Measurements from ENCODE around the gene CYTH1. TPM values are rescaled to one million over a fixed set of nuclear protein-coding genes. Genes with fewer than 3 reads are reported as not detected.

CYTH1 gene
- total RNA-seq, 1 experiment from 2014 or later: 46.7 TPM

GRCh38 chr17:78777881-78778280 lies 4.2 kb downstream of the CYTH1 start:
- ChIA-PET CTCF (no interaction called here), POLR2A (no interaction called here)
- BruUV-seq (replicated peaks): no TSS peak

GRCh38 chr17:78774956-78775571 lies 7.0 kb downstream of the CYTH1 start:
- no peaks in the 10 kb centered on the region for H3K9me3 ChIP-seq (ENCODE audit: control insufficient read depth, insufficient read depth, low read depth, low read length)
- in situ Hi-C loops (cut with HindIII; ENCODE audit: low pct_unique_long_range_greater_than_20kb, low sequenced_read_pairs): no loop called here
- no peaks in the 10 kb centered on the region for H3K36me3 ChIP-seq (ENCODE audit: control insufficient read depth, insufficient read depth, low read length)
- peak; percentile 79 for ATAC-seq
- H3K4me1 ChIP-seq (ENCODE audit: control insufficient read depth, insufficient read depth, low read length): peaks cover 22% of the 10 kb centered on the region
- TF ChIP-seq REST (IDR thresholded peaks at IDR 0.05; ENCODE audit: insufficient read depth in 1 of 2, low read depth in 2 of 2, low read length in 1 of 2) (no peak), CTCF (IDR thresholded peaks at IDR 0.05) (no peak), POLR2AphosphoS5 (IDR thresholded peaks at IDR 0.05; ENCODE audit: low read depth, low read length) (no peak), TCF7L2 (IDR thresholded peaks at IDR 0.05; ENCODE audit: low read depth, low read length) (no peak), SIN3A (IDR thresholded peaks at IDR 0.05; ENCODE audit: borderline replicate concordance, insufficient read depth, low read depth, low read length) (no peak)
- no peaks in the 10 kb centered on the region for H3K27me3 ChIP-seq (ENCODE audit: control insufficient read depth, insufficient read depth, low read length)
- no peak for DNase-seq (ENCODE audit: low read depth, low spot score)
- ChIA-PET CTCF (no interaction called here), POLR2A (no interaction called here)
- peak overlapping the region; percentile 19 to 33 for H3K4me3 ChIP-seq (ENCODE audit: low read depth in 2 of 2, low read length in 2 of 2)
- TSS peak; percentile 11 for BruUV-seq (replicated peaks)
- H3K27ac ChIP-seq (ENCODE audit: low read length): peak overlapping the region; percentile 74
- intact Hi-C loops (cut with micrococcal nuclease; ENCODE audit: unreplicated experiment): no loop called here

More at GRCh38 chr17:78777881-78778280, 4.2 kb downstream of the CYTH1 start:
- intact Hi-C loops (cut with micrococcal nuclease; ENCODE audit: unreplicated experiment): no loop called here
- no peaks in the 10 kb centered on the region for H3K9me3 ChIP-seq (ENCODE audit: control insufficient read depth, insufficient read depth, low read depth, low read length)
- ATAC-seq: no peak
- H3K27me3 ChIP-seq (ENCODE audit: control insufficient read depth, insufficient read depth, low read length): no peaks in the 10 kb centered on the region
- in situ Hi-C loops (cut with HindIII; ENCODE audit: low pct_unique_long_range_greater_than_20kb, low sequenced_read_pairs): no loop called here
- no peaks in the 10 kb centered on the region; the same call in 1 of the 2 replicates for H3K36me3 ChIP-seq (ENCODE audit: control insufficient read depth, insufficient read depth, low read length)
- H3K4me1 ChIP-seq (ENCODE audit: control insufficient read depth, insufficient read depth, low read length): peaks cover 19% of the 10 kb centered on the region
- no peak overlapping the region for H3K4me3 ChIP-seq (ENCODE audit: low read depth in 2 of 2, low read length in 2 of 2)
- no peak overlapping the region for H3K27ac ChIP-seq (ENCODE audit: low read length)
- TF ChIP-seq CTCF (IDR thresholded peaks at IDR 0.05) (no peak), SIN3A (IDR thresholded peaks at IDR 0.05; ENCODE audit: borderline replicate concordance, insufficient read depth, low read depth, low read length) (no peak), TCF7L2 (IDR thresholded peaks at IDR 0.05; ENCODE audit: low read depth, low read length) (no peak), POLR2AphosphoS5 (IDR thresholded peaks at IDR 0.05; ENCODE audit: low read depth, low read length) (no peak), REST (IDR thresholded peaks at IDR 0.05; ENCODE audit: insufficient read depth in 1 of 2, low read depth in 2 of 2, low read length in 1 of 2) (no peak)
- no peak for DNase-seq (ENCODE audit: low read depth, low spot score)
